Measurements from ENCODE around the gene CTAG1B.
"Not testable (repeated sequence)": the region's sequence is repeated elsewhere in the genome, so short reads cannot be mapped to it uniquely, and the experiment has no call there.

The CTAG1B gene

GRCh38 chrX:154620767-154621414 lies 1.8 kb upstream of the CTAG1B start:
- not testable (repeated sequence) for DNase-seq

DNA sequence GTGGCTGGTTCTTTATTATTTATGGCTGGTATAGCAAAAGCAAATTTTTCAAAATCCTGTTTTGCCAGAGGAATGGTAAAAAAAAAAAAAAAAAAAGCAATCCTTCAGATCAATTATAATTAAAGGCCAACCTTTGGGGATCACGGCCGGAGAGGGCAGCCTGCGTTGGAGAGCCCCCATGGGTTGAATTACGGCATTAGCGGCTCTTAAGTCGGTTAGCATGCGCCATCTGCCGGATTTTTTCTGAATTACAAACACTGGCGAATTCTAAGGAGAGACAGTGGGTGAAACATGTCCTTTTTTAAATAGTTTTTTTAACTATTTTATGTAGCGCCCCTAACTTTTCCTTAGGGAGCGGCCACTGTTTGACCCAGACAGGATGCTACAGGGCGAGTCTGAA lies 5.5 kb downstream of the CTAG1B start:
- not testable (repeated sequence) for DNase-seq

DNA sequence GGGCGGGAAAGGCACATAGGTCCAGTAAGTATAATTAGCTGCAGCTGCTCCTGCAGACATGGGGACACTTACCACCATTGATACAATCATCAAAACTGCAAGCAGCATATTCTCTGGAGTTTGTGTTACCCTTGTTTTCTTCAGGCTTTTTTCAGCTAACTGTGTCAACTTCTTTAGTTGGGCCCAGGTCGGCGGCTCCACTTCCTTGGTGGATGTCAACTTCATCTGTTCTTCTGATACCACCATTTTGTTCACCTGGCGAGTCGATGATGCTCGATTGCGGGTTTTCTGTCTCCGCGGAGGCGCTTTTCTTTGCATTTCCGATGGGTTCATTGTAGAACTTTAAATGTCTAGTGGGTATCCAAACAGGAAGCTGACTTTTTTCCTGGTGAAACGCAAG lies 7.9 kb downstream of the CTAG1B start:
- DNase-seq = not testable (repeated sequence)

GRCh38 chrX:154608823-154609222 lies 10.3 kb downstream of the CTAG1B start:
- not testable (repeated sequence) for DNase-seq

DNA sequence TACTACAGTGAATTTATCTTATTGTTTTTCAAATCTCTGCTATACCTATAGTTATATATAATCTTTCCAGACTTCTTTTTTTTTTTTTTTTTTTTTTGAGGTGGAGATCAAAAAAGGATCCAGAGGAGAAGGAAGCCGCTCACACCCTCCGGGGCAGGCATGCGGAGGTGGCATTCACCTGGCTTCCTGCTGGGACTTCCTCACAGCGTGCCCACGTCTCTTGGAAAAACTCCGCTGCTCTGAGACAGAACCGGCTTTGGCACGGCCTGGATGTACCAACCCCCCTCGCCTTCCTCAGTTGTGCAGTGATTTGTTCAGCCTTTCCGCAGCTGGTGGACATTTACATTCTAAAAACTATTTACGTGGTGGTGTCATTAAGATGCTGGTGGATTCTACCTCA lies 11.1 kb downstream of the CTAG1B start:
- DNase-seq = not testable (repeated sequence)

DNA sequence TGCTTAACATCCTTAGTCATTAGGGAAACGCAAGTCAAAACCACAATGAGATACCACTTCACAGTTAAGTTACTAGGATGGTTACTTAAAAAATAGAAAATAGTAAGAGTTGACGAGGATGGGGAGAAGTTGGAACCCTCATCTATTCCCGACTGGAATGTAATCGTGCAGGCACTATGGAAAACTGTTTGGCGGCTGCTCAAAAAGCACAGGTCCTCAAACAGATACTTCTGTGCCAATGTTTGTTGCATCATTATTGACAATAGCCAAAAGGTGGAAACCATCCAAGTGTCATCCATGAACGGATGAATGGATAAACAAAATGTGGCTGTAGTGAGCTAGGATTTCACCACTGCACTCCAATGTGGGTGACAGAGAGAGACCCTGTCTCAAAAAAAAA lies 11.7 kb downstream of the CTAG1B start:
- no peak for DNase-seq

DNA sequence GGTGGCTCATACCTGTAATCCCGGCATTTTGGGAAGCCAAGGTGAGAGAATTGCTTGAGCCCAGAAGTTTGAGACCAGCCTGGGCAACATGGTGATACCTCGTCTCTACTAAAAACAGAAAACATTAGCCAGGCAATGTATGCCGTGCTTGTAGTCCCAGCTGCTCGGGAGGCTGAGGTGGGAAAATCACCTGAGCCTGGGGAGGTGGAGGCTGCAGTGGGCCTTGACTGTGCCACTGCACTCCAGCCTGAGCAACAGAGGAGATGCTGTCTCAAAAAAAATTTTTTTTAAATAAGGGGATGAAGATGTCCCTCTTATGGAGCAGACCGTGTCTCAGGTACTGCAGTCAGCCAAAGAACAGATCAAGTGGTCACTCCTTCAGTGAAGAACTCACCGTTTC lies 13.5 kb downstream of the CTAG1B start:
- no peak for DNase-seq

- no peak for DNase-seq
These were observed 15.3 kb downstream of the CTAG1B start for GRCh38 chrX:154603438-154604430.

DNA sequence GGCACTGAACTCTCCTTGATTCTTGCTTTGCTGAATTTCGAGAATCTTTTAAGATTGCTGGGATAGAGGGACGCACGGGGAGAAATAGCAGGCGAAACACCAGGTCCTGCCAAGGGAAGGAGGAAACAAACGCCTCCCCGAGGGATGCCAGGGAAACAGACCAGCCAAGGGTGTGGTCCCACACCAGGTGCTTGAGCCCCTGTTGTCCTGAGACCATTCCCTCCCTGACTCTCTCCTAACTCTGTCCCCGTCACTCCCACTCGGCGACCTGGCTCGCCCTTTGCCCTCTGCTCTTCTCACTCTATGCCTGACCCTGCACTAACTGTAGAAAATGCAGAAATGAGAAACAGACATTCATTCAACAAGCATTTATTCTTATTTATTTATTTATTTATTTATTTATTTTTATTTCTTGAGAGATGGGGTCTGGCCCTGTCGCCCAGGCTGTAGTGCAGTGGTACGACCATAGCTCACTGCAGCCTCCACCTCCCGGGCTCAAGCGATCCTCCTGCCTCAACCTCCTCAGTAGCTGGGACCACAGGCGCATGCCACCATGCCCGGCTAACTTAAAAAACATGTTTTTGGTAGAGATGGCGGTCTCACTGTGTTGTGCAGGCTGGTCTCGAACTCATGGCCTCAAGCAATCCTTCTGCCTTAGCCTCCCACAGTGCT lies 16.2 kb downstream of the CTAG1B start:
- no peak for DNase-seq

GRCh38 chrX:154602226-154602625 lies 16.9 kb downstream of the CTAG1B start:
- DNase-seq = no peak

DNA sequence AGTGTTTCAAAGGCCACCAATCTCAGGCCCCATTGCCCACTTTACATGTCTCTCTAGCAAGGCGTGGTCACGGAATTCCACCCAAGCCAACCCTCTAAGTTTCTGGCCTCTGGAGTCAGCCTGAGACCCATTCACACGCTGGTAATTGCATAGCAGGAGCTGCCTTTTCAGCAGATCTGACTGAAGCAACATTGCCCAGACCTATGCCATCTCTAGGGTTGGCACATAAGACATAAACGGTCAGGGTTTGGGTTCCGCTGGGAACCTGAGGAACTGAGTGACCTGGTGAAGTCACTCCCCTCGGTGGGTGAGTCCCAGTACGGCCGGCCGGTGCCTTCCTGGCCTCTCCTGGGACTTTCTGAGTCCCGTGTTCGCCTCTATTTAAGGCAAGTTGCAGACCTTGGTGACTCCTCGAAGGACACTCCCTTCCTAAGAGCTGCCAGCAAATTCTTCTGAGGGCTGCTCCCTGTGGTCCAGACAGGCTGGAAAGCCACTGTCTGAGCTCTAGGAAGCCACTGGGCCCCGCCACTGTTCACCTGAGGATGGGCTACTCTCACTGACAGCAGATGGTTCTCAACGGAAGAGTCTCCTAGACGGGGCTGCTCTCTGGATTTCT lies 18.2 kb downstream of the CTAG1B start:
- no peak for DNase-seq

- DNase-seq = no peak
These were observed 19.6 kb downstream of the CTAG1B start for GRCh38 chrX:154599531-154599930.

DNA sequence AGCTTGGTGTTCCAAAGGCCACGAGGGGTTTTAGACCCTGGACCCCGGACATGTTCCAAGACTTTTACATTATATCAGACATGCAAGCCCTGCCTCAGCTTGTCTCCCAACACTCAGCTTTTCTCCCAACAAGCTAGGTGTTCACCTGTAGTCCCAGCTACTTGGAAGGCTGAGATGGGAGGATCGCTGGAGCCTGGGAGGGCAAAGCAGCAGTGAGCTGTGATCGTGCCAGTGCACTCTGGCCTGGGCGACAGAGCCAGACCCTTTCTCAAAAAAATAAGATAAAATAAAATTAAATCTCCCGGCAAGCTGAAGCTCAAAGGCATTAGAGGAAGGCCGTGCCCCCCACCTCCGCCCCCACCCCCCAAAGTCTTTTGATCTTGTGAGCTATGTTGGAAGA lies 20.4 kb downstream of the CTAG1B start:
- no peak for DNase-seq

GRCh38 chrX:154597221-154597620 lies 21.9 kb downstream of the CTAG1B start:
- DNase-seq = no peak

DNA sequence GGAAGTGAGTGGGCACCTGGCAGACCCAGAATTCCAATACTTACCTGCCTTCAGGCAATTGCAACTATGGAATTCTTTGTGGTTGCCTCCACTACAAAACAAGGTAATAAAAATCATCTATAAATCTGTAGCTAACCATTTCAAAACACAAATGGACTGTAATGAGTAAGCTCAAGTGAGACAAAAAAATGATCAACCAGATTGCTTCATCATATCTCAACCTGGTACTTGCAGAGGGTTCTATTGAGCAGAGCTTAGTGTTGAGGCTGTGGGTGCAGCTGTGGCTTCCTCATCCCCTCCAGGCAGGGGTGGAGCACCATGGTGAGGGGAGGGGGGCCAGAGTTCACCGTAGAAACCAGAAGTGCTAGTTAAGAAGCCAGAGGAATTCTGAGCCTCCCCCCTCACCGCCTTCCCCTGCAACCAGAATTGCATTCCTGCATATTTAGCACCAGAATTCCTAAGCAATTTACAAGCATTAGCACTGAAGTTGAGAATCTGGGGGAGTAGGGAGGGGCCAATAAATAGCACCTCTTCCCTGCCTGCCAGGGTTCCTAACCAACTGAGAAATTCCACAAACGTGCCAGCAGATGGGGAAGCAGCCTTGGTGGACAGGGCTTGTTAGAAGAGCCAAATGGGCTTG lies 22.7 kb downstream of the CTAG1B start:
- DNase-seq = no peak

GRCh38 chrX:154595559-154596249 lies 23.4 kb downstream of the CTAG1B start:
- no peak for DNase-seq

DNA sequence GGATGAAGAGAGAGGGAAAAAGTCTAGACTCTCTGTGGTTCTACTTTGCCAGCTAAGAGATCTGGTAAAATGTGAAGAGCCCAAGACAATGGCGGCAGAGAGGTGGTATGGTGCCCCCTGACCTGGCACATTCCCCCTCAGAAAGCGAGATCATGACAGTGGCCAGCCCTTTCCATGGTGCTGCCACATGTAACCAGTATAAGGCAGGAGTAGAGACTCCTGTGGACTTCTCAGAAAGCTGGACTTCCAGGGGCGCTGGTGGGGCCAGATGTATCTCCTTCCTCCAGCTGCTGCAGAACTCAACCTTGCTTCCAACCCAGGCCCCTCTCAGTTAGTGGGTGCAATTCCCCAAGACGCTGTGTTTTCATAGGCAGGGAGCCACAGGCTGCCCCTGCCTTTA lies 24.6 kb downstream of the CTAG1B start:
- no peak for DNase-seq

DNA sequence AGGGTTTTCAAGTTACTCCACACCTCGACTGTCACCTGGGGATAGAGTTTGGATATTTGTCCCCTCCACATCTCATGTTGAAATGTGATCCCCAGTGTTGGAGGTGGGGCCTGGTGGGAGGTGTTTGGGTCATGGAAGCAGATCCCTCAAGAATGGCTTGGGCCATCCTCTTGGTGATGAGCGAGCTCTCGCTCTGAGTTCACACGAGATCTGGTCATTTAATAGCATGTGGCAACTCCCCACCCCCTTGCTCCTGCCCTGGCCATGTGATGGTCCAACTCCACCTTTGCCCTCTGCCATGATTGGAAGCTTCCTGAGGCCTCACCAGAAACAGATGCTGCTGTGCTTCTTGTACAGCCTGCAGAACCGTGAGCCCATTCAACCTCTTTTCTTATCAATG lies 25.9 kb downstream of the CTAG1B start:
- DNase-seq = no peak

DNA sequence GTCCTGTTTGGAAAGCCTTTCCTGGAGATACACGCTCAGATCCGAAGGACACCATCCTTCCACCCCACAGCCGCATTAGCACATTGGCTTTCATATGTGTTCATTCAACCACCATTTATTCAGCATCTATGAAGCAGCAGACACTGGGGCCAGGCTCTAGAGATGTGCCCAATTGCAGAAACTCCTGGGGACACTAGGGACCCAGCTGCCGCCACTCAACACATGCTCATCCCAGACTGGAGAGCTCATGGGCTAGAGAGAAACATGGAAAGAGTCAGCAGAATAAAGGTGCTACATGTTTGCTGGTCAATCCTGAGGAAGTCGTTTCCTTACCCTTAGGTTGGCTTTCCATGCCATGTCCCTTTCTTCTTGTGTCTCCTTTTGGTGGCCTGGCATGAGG lies 26.6 kb downstream of the CTAG1B start:
- DNase-seq = no peak

DNA sequence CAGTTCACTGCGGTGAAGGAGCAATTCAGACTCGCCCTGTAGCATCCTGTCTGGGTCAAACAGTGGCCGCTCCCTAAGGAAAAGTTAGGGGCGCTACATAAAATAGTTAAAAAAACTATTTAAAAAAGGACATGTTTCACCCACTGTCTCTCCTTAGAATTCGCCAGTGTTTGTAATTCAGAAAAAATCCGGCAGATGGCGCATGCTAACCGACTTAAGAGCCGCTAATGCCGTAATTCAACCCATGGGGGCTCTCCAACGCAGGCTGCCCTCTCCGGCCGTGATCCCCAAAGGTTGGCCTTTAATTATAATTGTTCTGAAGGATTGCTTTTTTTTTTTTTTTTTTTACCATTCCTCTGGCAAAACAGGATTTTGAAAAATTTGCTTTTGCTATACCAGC lies 28.7 kb downstream of the CTAG1B start:
- not testable (repeated sequence) for DNase-seq

DNA sequence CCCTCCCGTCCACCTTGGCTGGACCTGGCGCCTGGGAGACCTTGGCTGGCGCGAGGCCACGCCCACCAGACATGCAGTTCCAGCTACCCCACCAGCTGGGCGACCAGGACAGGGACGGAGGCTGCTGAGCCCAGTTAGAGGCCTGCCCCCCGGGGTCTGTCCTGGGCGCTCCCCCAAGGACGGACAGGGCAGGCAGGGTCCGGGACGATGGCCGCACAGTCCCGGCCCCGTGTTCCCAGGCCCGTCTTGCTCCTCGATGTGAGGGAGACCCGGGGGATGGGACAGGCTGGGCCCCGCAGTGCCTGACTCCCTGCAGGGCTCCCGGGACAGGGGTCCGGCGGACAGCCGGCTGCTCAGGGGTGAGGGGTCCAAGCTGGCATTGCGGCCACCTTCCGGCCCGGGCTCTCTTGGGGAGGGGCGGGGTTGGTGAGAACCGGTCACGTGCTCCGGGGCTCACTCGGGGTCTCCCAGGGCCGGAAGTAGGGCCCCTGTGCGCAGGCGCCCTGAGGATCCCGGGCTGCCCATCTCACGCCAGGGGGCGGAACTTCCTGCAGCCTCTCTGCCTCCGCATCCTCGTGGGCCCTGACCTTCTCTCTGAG lies 34.4 kb downstream of the CTAG1B start, which contains the start of gene CTAG1A:
Gene CTAG1A (plus strand): TSS at position 549 of the 599 bp plus-strand sequence. CDS start 74 bp downstream, outside the sequence.
- not testable (repeated sequence) for DNase-seq

Measured in activated CD4-positive, alpha-beta T cell treated with anti-CD3 and anti-CD28 coated beads for 1 hour (primary cell).